HepG2 (cell line): ENCODE results near the gene ITIH2. TPM values are rescaled to one million over a fixed set of nuclear protein-coding genes. Genes with fewer than 3 reads are reported as not detected.

Experiments used
- BCL6 ChIP-seq: IDR thresholded peaks from 2 replicates; pipeline ENCODE4 v1.6.1; 2016; ENCODE audit warnings: missing genetic modification reagents, missing compliant biosample characterization
- BORCS8-MEF2B ChIP-seq: sonication (generic); formaldehyde crosslinking; IDR thresholded peaks from 2 replicates; pipeline ENCODE4 v1.8.0; 2022; ENCODE audit warnings: mild to moderate bottlenecking, missing genetic modification reagents
- ELF4 ChIP-seq: sonication (generic); formaldehyde crosslinking; IDR thresholded peaks from 2 replicates; pipeline ENCODE4 v1.5.0; 2020; ENCODE audit warnings: missing genetic modification reagents, mild to moderate bottlenecking, moderate library complexity, borderline replicate concordance
- GATAD2A ChIP-seq: IDR thresholded peaks from 2 replicates; pipeline ENCODE4 v1.6.1; 2016
- HMGA1 ChIP-seq: sonication (generic); formaldehyde crosslinking; conservative IDR thresholded peaks from 2 replicates; pipeline ENCODE4 v1.4.0; 2020; ENCODE audit warnings: missing genetic modification reagents
- HNF4A ChIP-seq: sonication (generic); formaldehyde crosslinking; IDR thresholded peaks from 2 replicates; pipeline ENCODE4 v1.4.0; 2020; ENCODE audit warnings: missing genetic modification reagents
- HOXD1 ChIP-seq: sonication (generic); formaldehyde crosslinking; IDR thresholded peaks from 2 replicates; pipeline ENCODE4 v1.5.0; 2020; ENCODE audit warnings: missing genetic modification reagents
- NFKB2 ChIP-seq: sonication (generic); formaldehyde crosslinking; IDR thresholded peaks from 2 replicates; pipeline ENCODE4 v1.4.0; 2020; ENCODE audit warnings: missing genetic modification reagents, borderline replicate concordance
- NKX3-1 ChIP-seq: sonication (generic); formaldehyde crosslinking; IDR thresholded peaks from 2 replicates; pipeline ENCODE4 v1.5.0; 2020; ENCODE audit warnings: missing genetic modification reagents
- PAF1 ChIP-seq: IDR thresholded peaks from 2 replicates; pipeline ENCODE4 v1.6.1; 2016; ENCODE audit warnings: missing genetic modification reagents, missing compliant biosample characterization
- SRF ChIP-seq: IDR thresholded peaks from 2 replicates; pipeline ENCODE4 v1.6.1; 2011; ENCODE audit warnings: mild to moderate bottlenecking, low read depth, low read length, moderate library complexity
- TAF1 ChIP-seq: sonication (generic); formaldehyde crosslinking; IDR thresholded peaks from 2 replicates; pipeline ENCODE4 v1.4.0; 2020; ENCODE audit warnings: missing genetic modification reagents
- XBP1 ChIP-seq: sonication (generic); formaldehyde crosslinking; IDR thresholded peaks from 2 replicates; pipeline ENCODE4 v1.5.0; 2020; ENCODE audit warnings: missing genetic modification reagents
- YEATS4 ChIP-seq: sonication (generic); formaldehyde crosslinking; IDR thresholded peaks from 2 replicates; pipeline ENCODE4 v1.4.0; 2020; ENCODE audit warnings: missing genetic modification reagents, borderline replicate concordance
- ZMYM3 ChIP-seq: sonication (generic); formaldehyde crosslinking; IDR thresholded peaks from 2 replicates; pipeline ENCODE4 v1.5.1; 2020; ENCODE audit warnings: mild to moderate bottlenecking, missing genetic modification reagents
- ZNF138 ChIP-seq: sonication (generic); formaldehyde crosslinking; IDR thresholded peaks from 2 replicates; pipeline ENCODE4 v1.5.0; 2020; ENCODE audit warnings: mild to moderate bottlenecking, low read depth, missing genetic modification reagents
- ZNF761 ChIP-seq: sonication (generic); formaldehyde crosslinking; conservative IDR thresholded peaks from 2 replicates; pipeline ENCODE4 v1.4.0; 2020; ENCODE audit warnings: mild to moderate bottlenecking, missing genetic modification reagents
- polyA plus RNA-seq, 8 experiments: library from polyadenylated mRNA; depleted of rRNA in 3 of 8; stranded (reverse) in 7 of 8; unstranded in 1 of 8; fragments of >200 nt; fragmentation: Illumina TruSeq in 4 of 8; extraction: Trizol in 4 of 8; gene quantifications; 2 replicates each; pipeline versions ENCODE4 v1.2.1 to v1.2.3, GENCODE V29; 2011 to 2016; ENCODE audit warnings: low read depth in 4 of 8, missing spikeins in 1 of 8, mixed read lengths in 1 of 8; ENCODE audit not compliant: insufficient read depth in 1 of 8
- total RNA-seq, 5 experiments: library from RNA; depleted of rRNA; stranded (reverse); fragments of >200 nt; fragmentation: Illumina TruSeq; extraction: Trizol; gene quantifications; 2 replicates each; pipeline ENCODE4 v1.2.3, GENCODE V29; 2016; ENCODE audit warnings: low read depth in 1 of 5
- TF ChIP-seq, protein P1 (sequence below): sonication (generic); formaldehyde crosslinking; IDR thresholded peaks from 2 replicates; pipeline ENCODE4 v1.5.0; 2020; ENCODE audit warnings: mild to moderate bottlenecking, missing genetic modification reagents
- TF ChIP-seq, protein P2 (sequence below): IDR thresholded peaks from 2 replicates; pipeline ENCODE4 v1.4.0; 2020; ENCODE audit warnings: mild to moderate bottlenecking, missing genetic modification reagents
- TF ChIP-seq, protein P3 (sequence below): IDR thresholded peaks from 2 replicates; pipeline ENCODE4 v1.6.1; 2016; ENCODE audit warnings: missing genetic modification reagents, missing compliant biosample characterization
- TF ChIP-seq, protein P4 (sequence below): sonication (generic); formaldehyde crosslinking; conservative IDR thresholded peaks from 2 replicates; pipeline ENCODE4 v1.5.0; 2020; ENCODE audit warnings: missing genetic modification reagents

The ITIH2 gene
- total and polyA plus RNA-seq, 2 of the 13 experiments (the other 11 are each of a cell fraction or from before 2014, with no cell fraction given), result 1,197 to 1,427 TPM

DNA sequence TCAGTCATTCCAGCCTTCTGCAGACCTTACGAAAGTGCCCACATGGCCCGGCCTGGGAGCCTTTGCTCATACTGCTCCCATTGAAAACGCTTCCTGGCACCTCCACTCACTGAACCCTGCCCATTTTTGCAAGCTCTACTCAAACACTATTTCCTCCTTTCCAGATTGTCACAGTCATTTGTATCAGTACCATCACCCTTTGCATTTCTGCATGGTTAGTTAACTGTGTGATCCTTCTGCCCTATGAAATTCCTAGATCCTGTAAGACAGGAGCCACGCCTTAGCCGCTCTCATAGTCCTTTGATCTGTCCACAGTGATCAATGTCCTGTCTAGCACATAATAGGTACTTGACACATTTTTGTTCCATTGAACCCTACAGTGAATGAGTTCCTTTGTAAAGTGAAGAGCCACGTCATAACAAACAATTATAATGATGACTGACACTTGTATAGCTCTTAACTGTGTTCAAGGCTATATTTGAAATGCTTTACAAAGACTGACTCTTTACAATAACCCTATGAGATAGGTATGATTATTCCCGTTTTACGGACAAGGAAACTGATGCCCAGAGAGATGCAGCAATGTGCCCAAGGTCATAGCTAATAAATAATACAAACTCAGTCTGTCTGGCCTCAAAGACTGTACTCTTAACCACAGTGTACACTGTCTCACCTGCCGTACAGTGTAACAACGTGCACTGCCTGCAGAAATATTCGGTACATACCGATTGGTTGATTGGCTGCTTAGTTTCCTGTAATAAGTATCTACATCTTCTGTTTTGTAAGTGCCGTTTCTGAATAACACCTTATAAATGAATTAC, 16.6 kb upstream of the ITIH2 start (continued):
- TF ChIP-seq ZNF761 (peak; percentile 85), HOXD1 (peak; percentile 99), ZNF138 (CRISPR knock-in tag) (no peak), BCL6 (CRISPR knock-in tag) (peak; percentile 99), GATAD2A (CRISPR knock-in tag) (peak; percentile 86), ELF4 (CRISPR knock-in tag) (no peak), NKX3-1 (peak; percentile 85), NFKB2 (CRISPR knock-in tag) (no peak), XBP1 (no peak; the same call in 1 of the 2 replicates), TAF1 (no peak), ZMYM3 (CRISPR knock-in tag) (peak; percentile 48; the same call in 1 of the 2 replicates), HMGA1 (no peak), HNF4A (peak; percentile 92), YEATS4 (0 out of 2 replicates have a peak, but pooled peaks have one; percentile 41), SRF (no peak), PAF1 (CRISPR knock-in tag) (no peak), BORCS8-MEF2B (peak; percentile 27; the same call in 1 of the 2 replicates)
- TF ChIP-seq, protein P1, sequence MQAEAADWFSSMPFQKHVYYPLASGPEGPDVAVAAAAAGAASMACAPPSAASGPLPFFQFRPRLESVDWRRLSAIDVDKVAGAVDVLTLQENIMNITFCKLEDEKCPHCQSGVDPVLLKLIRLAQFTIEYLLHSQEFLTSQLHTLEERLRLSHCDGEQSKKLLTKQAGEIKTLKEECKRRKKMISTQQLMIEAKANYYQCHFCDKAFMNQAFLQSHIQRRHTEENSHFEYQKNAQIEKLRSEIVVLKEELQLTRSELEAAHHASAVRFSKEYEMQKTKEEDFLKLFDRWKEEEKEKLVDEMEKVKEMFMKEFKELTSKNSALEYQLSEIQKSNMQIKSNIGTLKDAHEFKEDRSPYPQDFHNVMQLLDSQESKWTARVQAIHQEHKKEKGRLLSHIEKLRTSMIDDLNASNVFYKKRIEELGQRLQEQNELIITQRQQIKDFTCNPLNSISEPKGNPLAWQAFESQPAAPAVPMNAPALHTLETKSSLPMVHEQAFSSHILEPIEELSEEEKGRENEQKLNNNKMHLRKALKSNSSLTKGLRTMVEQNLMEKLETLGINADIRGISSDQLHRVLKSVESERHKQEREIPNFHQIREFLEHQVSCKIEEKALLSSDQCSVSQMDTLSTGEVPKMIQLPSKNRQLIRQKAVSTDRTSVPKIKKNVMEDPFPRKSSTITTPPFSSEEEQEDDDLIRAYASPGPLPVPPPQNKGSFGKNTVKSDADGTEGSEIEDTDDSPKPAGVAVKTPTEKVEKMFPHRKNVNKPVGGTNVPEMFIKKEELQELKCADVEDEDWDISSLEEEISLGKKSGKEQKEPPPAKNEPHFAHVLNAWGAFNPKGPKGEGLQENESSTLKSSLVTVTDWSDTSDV, result no peak
- TF ChIP-seq, protein P2, sequence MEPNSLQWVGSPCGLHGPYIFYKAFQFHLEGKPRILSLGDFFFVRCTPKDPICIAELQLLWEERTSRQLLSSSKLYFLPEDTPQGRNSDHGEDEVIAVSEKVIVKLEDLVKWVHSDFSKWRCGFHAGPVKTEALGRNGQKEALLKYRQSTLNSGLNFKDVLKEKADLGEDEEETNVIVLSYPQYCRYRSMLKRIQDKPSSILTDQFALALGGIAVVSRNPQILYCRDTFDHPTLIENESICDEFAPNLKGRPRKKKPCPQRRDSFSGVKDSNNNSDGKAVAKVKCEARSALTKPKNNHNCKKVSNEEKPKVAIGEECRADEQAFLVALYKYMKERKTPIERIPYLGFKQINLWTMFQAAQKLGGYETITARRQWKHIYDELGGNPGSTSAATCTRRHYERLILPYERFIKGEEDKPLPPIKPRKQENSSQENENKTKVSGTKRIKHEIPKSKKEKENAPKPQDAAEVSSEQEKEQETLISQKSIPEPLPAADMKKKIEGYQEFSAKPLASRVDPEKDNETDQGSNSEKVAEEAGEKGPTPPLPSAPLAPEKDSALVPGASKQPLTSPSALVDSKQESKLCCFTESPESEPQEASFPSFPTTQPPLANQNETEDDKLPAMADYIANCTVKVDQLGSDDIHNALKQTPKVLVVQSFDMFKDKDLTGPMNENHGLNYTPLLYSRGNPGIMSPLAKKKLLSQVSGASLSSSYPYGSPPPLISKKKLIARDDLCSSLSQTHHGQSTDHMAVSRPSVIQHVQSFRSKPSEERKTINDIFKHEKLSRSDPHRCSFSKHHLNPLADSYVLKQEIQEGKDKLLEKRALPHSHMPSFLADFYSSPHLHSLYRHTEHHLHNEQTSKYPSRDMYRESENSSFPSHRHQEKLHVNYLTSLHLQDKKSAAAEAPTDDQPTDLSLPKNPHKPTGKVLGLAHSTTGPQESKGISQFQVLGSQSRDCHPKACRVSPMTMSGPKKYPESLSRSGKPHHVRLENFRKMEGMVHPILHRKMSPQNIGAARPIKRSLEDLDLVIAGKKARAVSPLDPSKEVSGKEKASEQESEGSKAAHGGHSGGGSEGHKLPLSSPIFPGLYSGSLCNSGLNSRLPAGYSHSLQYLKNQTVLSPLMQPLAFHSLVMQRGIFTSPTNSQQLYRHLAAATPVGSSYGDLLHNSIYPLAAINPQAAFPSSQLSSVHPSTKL (CRISPR knock-in tag), result peak; percentile 99
- TF ChIP-seq, protein P3, sequence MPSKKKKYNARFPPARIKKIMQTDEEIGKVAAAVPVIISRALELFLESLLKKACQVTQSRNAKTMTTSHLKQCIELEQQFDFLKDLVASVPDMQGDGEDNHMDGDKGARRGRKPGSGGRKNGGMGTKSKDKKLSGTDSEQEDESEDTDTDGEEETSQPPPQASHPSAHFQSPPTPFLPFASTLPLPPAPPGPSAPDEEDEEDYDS (CRISPR knock-in tag), result peak; percentile 33; the same call in 1 of the 2 replicates
- TF ChIP-seq, protein P4, sequence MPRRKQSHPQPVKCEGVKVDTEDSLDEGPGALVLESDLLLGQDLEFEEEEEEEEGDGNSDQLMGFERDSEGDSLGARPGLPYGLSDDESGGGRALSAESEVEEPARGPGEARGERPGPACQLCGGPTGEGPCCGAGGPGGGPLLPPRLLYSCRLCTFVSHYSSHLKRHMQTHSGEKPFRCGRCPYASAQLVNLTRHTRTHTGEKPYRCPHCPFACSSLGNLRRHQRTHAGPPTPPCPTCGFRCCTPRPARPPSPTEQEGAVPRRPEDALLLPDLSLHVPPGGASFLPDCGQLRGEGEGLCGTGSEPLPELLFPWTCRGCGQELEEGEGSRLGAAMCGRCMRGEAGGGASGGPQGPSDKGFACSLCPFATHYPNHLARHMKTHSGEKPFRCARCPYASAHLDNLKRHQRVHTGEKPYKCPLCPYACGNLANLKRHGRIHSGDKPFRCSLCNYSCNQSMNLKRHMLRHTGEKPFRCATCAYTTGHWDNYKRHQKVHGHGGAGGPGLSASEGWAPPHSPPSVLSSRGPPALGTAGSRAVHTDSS (CRISPR knock-in tag), result no peak
